GF-D8 (cell line): Measurements from ENCODE around the gene CELF2.

Source experiments
- DNase-seq: peaks from one replicate; lab custom pipeline; 2025; lab: John Stamatoyannopoulos, UW

CELF2 gene

GRCh38 chr10:11197266-11197712 lies 179.6 kb downstream of the CELF2 start:
- DNase-seq, result no peak

DNA sequence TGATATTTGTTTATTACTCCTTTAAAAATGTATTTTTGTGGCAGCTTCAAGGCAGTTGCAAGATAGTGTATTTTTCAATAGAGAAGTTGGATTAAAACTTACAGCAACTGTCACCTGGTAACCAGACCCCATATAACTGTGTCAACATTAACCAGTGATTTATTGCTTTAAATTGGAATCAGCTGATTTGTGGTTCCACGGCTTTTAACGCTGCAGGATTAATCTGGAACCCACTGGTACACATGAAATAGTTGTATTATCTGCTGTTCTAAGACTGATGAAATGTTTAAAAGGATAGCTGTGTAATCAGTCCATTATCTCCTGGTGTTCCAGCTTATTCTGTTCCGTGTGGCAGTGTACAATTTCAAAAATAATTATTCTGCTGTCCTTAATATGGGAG lies 180.2 kb downstream of the CELF2 start:
- DNase-seq, result no peak

DNA sequence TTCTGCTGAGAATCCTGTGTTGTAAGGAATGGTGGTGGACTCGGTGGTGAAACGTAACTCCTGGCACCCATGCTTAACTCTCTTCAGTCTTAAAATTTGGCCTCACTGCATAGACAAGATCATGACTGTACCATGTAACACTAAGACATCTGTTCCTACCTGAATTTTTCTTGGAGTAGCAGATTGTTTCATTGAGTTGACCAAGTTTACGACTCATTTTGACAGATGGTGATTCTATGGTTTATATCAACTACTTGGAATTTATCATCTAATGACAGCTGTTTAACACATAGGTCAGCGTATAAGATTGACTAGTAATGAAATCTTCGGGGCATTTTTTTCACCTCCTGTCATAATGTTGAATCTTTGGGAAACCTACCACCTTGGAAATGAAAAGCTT lies 184.2 kb downstream of the CELF2 start:
- no peak for DNase-seq

DNA sequence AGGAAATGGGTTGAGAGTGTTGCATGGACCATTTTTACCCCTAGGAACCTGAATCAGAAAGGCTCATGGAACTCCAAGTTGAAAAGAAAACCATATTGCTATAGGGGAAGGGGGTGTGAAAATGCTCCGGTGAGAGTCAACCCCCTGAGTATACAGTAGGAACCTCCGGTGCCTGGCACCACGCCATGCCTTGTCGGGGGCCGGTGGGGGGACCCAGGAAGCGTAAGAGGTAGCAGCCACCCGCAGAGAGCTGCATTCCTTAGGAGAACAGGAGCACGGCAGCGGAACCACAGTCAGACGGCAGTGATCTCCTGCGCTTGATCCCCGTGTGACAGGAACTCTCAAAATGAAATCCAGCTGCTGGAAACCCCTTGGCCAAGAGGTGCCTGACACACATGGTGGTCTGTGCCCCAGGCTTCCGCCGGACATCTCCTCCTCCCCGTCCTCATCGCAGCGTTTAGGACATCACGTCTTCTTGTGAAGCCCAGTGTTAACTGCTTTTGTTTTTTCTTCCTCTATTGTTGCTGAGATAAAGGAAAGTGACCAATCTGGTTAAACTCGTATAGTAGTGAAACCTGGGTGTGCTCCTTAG lies 186.8 kb downstream of the CELF2 start:
- no peak for DNase-seq

DNA sequence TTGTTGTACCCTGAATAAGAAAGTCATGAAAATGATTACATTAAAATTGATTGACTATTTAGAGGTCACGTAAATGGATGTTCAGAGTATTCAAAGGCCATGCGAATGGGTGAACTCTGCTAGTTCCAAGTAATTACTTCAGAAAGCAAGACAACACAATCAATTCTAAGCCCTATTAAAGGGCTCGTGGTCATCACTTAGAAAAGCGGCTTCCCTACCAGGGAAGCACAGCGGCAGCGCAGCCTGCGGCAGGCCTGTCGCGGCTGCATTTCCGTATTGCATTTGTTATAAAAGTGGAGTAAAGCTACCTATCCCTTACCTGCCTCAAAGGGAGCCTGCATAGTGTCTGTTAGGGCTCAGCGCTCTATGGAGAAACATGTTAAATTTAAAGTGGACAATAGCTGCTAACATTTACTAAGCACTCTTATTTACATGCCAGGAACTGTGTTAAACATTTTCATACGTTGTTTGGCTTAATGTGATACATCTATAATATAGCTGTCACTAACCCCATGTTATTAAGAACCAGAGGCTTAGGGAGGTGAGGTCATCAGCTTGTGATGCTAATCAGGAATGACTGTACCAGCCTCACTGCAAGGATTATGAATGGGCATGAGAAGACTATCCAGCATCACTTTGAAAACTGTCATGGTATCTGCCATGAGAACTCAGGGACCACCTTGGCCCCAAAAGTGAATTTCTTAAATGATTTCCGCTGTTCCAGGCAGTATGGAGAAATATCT lies 187.5 kb downstream of the CELF2 start:
- DNase-seq, result no peak

DNA sequence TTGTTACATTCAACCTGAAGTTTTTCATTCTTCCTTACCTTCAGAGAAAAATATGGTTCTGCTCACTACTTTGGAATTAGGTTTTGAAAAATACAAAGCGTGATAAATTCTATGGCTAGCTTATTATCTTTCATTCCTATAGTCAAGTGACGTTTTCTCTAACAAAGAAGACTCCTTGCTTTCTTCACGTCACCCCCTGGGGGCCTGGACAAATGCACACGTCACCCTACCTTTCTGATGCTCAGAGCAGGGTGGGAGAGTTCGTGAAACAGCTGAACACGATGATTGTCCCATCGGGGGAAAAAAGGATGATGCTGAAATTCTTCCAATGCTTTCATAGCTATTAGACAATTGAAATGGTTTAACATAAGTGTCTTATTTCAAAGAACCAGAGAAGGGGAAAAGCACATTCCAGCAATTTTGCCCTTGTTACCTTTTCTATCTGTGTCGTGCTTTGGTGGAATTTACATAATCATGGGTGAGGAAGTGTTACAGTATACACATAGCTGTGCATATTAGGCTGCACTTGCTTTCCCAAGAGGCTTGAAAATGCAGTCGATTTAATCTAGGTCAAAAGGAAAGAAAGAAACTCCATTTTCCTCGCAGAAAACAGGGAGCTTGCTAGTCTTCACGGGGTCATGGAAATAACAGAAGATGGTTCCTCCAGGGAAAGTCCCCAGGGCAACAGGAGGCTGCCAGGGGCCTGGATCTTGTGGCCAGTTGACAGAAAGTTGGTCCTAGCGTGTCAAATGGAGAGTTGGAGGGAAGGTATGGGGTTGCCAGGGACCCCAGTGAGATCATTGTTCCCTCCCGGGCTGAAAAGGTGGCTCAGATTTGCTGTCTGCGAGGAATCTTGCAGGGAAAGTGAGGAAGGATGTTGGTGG lies 189.2 kb downstream of the CELF2 start:
- no peak for DNase-seq

DNA sequence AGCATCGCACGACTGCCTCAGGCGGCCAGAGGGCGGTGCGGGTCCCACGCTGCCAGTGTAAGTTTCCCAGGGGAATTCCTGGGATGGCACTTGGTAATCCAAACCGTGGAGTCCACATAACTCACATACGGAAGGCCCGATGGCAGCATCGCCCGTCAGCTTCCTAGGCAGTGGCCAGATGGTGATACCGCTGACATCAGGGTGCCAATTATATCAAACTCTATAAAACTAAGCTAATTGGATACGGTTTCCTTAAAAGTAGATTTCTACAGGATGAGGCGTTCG lies 189.8 kb downstream of the CELF2 start:
- DNase-seq, result no peak

DNA sequence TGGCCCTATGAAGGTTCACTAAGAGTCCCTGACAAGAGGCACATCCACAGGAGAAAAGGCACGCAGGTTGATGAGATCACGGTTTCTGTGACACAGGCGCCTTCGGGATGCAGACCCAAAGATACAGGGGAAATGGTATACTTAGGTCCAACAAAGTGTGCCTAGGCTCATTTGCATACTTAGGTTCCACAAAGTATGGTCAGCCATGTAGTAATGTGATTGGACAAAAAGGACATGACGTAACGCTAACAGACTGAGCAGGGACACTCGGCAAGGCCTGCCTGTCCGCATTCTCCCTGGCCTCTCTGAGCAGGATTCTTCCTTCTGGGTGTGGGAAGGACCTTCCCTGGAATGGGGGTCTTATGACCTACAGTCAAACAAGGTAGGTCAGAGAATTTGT lies 190.6 kb downstream of the CELF2 start:
- no peak for DNase-seq

- no peak for DNase-seq
Measured at GRCh38 chr10:11208908-11209829, 191.5 kb downstream of the CELF2 start.

DNA sequence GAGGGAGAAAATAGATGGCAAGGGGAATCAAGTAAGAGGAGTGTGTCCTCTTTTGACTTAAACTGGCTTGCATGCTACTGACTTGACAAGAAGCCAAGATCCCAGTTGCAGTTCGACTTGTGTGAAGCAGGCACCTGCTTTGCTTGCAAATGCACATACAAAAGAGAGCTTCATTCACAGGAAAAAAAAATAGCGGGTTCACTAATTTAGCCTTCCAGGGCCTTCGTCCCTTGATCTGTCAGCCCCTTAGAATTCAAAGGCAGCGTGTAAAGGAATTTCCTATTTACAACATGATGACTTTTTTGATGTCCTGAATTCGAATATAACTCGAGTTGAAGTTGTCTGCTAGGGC lies 192.1 kb downstream of the CELF2 start:
- DNase-seq, result no peak

DNA sequence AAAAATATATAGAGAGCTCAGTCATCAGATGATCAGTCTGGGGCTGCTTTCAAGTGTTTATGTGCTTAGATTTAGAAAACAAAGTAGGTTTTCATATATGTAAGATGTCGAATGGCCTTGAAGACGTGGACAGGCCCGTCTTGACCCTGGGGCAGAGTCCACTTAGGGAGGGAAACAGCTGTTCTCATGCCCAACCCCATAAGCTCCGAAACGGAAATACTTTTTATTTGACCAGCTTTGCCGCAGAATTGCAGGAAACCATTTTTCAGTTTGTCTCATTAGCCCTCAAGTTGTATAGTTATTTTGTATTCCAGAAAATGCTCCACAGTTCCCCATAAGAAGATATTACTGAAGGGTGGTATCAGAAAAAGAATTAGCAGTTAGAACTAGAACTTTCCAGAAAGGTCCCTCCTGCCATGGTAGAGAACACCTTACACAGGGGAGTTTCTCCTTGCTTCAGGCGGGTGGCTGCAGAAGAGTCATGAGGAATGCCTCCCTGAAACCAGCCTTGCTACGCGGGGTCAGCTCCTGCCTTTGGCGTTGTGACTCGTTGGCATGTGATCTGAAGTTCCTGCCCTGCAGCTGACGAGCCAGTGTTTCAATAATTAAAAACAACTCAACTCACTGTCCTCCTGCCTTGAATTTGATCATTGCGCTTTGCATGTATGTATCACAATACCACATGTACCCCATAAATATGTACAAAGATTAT lies 192.7 kb downstream of the CELF2 start:
- no peak for DNase-seq

DNA sequence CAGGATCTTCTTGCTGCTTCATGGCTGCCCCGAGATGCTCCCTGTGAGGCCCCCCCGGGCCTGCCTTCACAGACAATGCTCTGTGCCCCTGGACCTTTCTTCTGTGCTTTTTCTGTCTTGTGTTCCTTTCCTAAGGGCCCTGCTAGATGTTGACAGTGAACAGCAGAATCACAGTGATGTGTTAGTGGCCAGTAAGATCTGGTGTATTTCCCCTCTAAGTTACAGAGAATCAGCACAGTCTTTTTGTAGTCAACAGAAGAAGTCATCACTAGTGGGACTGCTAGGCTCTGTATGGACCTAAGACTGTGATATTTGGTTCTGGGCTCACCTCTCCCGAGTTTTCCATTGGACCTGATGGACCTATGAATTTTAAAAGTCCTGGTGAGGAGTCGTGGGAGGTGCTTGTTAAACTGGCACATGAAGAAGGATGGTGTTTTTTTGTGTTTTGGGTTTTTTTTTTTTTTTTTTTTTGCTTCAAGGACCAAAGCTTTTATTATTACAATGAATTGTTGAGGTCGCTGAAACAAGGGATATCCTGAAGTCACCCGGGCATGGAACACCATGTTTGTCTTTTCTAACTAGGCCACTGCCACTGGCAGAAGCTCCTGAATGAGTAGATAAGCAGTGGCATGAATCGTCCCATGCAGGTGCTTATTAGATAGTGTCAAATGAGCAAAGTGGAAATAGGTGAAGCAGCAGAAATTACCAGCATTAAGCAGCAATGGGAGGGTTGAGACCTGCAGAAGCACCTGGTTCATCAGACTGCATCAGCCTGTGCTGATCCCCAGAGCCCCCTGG lies 194.8 kb downstream of the CELF2 start:
- DNase-seq, result no peak

DNA sequence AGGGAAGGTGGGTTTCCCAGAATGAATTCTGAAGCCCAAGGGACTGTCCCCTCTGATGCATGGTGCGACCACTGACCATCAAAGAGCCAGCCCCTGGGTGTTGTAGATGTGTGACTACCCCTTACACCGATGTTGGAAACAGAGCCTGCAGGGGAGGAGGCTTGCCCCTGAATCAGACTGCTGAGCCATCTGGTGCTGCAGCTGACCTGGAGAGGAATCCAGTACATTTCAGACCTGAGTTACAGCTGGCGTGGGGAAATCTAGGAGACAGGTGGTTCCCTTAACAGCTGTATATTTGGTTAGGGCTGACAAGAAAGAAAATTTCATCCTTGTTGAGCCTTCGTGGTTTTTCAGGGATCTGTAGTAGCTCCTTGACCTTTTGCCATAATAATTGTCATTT lies 195.5 kb downstream of the CELF2 start:
- no peak for DNase-seq

DNA sequence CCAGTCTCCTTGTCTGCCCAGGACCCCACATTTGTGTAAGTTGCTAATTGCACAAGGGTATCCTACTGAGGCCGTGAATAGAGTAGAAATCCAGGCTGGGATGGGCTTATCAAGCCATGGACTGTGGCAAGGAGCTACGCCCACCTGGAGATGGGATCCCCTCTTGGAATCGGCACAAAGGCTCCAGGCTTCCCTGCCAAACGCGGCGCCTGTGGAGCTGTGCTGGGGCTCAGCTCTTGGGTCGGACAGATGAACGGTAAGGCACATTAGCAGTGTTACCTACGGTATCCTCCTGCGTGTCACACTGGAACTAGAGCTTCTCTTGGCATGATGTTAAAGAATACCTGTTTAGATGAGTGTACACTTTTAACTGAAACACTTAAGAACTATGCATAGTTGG lies 196.7 kb downstream of the CELF2 start:
- no peak for DNase-seq

GRCh38 chr10:11215471-11215870 lies 197.8 kb downstream of the CELF2 start:
- no peak for DNase-seq

DNA sequence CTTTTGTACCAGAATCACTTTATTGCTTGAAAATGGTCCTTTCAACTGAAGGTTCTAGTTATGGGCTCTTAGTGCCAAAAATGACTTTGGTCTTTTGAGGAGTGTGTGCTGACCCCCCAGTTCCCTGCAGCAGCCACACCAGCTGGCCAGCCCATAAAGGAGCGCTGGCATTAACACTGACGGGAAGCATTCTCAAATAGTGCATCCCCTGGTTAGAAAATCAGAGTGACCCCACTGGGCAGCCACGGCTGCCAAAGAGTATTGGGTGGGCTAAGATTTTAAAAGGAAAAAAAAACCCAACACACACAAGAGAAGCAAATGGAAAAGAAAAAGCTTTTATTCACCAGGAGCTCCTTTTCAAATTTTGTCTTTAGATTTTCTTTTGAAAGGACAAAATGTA lies 199.8 kb downstream of the CELF2 start:
- no peak for DNase-seq

- DNase-seq, result no peak
Measured at GRCh38 chr10:11218395-11218794, 200.7 kb downstream of the CELF2 start.

DNA sequence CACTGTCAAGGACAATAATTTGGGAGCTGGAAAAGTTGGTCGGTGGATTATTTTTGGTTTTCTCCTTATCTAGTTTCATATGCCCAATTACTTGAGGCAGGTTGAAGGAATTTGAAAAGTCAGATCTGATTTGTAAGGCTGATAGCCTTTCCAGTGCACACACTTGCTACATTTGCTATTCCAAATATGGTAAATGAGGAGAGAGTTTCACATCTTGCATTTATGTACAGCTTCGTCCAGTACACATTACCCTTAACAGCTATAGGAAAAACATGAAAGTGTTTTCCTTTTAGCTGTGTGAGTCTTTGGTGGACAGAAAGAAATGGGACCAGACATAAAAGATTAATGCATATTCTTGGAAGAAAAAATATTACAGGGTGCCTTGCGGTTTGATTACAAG lies 201.8 kb downstream of the CELF2 start:
- DNase-seq, result no peak

DNA sequence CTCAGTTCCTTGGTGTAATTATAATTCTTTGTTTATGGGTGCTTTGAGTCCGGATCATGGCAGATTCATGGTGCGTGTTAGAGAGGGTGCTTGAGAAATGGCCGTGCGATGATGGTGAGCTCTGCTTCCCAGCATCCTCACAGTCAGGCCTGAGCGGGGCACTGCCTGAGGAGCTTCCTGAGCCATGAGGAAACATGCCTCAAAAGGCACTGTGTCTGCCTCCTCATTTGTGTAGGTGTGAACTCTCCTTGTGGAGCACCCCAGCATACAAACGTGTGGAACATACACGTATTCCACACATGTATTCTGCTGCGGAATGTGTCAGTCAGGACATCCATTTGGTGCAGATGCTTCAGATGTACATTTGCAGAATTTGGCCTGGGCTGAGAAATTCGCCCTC lies 205.4 kb downstream of the CELF2 start:
- DNase-seq, result no peak

GRCh38 chr10:11223507-11224140 lies 206.0 kb downstream of the CELF2 start:
- DNase-seq, result no peak
